Measurements from ENCODE around the gene IL22RA2. TPM values are rescaled to one million over a fixed set of nuclear protein-coding genes. Genes with fewer than 3 reads are reported as not detected.

Gene IL22RA2, protein sequence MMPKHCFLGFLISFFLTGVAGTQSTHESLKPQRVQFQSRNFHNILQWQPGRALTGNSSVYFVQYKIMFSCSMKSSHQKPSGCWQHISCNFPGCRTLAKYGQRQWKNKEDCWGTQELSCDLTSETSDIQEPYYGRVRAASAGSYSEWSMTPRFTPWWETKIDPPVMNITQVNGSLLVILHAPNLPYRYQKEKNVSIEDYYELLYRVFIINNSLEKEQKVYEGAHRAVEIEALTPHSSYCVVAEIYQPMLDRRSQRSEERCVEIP
- not detected in 2 replicates for total RNA-seq

DNA sequence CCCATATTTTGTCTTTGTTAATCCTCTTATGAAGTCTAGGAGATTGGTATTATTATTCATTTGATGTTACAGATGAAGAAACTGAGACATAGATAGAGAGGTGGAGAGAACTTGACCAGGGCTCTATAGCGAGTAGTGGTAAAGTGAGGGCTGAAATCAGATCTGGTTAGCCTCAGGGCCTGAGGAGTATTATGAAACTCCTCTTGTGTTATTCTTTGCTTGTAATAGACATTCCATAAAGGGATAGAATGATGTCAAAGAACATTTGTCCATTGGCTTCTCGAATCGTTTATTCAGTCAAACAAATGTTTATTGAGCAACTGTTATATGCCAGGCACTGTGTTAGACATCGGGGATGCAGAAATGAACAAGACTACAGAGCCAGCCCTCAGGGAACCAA is at the start of gene IL22RA2:
IL22RA2 (minus strand) TSS at position 144 of the 400 bp plus-strand sequence. CDS start 11,895 bp downstream, outside the sequence.
- H3K36me3 ChIP-seq (ENCODE audit: control insufficient read depth, insufficient read depth, low read length), result no peaks in the 10 kb centered on the region
- no peak for FAIRE-seq
- TF ChIP-seq, protein P1, sequence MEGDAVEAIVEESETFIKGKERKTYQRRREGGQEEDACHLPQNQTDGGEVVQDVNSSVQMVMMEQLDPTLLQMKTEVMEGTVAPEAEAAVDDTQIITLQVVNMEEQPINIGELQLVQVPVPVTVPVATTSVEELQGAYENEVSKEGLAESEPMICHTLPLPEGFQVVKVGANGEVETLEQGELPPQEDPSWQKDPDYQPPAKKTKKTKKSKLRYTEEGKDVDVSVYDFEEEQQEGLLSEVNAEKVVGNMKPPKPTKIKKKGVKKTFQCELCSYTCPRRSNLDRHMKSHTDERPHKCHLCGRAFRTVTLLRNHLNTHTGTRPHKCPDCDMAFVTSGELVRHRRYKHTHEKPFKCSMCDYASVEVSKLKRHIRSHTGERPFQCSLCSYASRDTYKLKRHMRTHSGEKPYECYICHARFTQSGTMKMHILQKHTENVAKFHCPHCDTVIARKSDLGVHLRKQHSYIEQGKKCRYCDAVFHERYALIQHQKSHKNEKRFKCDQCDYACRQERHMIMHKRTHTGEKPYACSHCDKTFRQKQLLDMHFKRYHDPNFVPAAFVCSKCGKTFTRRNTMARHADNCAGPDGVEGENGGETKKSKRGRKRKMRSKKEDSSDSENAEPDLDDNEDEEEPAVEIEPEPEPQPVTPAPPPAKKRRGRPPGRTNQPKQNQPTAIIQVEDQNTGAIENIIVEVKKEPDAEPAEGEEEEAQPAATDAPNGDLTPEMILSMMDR (IDR thresholded peaks at IDR 0.05; ENCODE audit: insufficient read depth, low read length, severe bottlenecking), result no peak
- H3K4me3 ChIP-seq (ENCODE audit: low read depth, low read length), result no peak within 1 kb of the TSS
- H3K27me3 ChIP-seq (ENCODE audit: control insufficient read depth, insufficient read depth, low read length), result no peaks in the 10 kb centered on the region
- DNase-seq (ENCODE audit: low read depth), result no peak

DNA sequence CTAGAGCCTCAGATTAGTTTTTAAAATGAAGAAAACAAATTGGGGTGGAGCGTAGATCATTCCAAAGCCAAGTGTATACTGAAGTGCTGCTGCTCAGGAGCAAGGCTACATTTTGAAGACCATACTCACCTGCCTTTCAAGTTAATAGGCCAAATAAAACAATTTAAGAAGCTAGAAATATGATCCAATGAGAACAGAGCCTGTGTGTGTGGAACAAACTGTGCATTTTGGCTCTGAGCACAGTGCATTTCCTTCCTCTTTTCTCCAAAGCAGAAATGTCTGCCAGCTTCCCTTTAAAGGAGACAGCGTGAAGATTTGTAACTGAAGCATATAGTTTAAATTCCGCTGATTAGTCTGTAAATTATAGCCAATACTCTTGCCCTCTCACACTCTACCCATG is 48.9 kb upstream of the IL22RA2 start:
- Histone ChIP-seq H3K36me3 (ENCODE audit: control insufficient read depth, insufficient read depth, low read length) (no peaks in the 10 kb centered on the region), H3K4me3 (ENCODE audit: low read depth, low read length) (no peak overlapping the region), H3K27me3 (ENCODE audit: control insufficient read depth, insufficient read depth, low read length) (no peaks in the 10 kb centered on the region)
- TF ChIP-seq, protein P1 (IDR thresholded peaks at IDR 0.05; ENCODE audit: insufficient read depth, low read length, severe bottlenecking), result no peak
- no peak for FAIRE-seq
- no peak for DNase-seq (ENCODE audit: low read depth)

DNA sequence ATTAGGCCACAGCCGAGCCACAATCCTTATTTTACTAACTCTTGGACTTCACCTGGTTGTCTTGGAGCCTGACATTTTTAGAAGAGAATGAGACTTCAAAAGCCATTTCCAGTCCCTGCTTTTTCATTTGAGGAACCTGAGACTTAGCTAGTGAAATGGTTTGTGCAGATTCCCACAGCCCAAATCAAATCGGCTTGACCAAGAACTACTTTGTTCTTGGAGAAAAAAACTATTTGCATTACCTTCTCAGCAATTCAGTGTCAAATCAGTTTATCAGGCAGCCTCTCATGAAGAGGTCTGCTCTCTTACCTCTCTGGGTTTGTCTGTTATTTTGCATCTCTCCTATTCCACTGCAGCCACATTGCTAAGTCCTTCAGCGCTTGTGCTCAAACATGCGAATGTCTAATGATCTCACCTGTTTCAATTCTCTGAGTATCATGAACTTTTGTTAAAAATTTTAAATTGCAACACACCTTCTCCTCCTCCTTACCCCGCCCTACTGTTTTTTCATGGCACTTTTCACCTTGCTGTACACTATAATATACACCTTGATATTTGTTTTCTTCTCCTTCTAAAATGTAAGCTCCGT is 46.3 kb upstream of the IL22RA2 start:
- peak overlapping the region; percentile 80 for H3K4me3 ChIP-seq (ENCODE audit: low read depth, low read length)

DNA sequence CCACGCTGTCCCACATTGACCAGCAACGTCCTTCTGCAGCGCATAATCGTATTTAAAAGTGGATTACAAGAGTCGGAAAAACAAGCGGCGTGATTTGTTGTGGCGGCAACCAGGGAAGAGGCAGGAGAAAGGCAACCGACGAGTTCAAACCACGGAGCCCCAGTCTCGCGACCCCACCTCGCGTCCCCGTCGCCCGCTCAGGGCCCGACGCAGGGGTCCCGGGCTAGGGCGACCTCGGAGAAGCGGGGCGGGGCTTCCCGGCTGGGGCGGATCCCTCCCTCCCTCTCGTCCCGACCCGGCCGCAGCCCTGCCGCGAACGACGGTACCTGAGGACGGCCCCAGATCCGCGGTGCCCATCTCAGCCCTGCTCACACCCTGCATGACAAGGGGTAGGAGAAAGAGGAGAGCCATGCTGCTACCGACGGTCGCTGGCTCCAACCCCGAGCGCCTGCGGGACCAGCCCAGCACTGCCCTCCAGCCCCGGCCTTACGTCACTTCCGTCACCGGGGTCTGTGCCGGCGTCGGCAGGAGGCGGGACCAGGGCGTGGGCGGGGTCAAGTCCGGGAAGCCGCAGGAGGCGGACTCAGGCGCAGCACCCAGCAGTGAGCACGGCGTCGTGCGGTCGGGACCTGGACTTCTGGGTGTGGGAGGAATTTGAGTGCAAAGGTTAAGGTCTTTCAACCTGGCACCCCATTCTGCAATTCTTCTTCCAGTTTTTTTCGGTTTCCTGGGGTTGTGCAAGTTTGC is 45.6 kb upstream of the IL22RA2 start, which contains the start of gene IFNGR1:
IFNGR1 (minus strand) TSS at position 469 of the 747 bp plus-strand sequence; CDS start at position 411, 58 bp downstream.
- TF ChIP-seq, protein P1 (IDR thresholded peaks at IDR 0.05; ENCODE audit: insufficient read depth, low read length, severe bottlenecking), result no peak
- Histone ChIP-seq H3K4me3 (ENCODE audit: low read depth, low read length) (peak within 1 kb of the TSS; percentile 80), H3K36me3 (ENCODE audit: control insufficient read depth, insufficient read depth, low read length) (no peaks in the 10 kb centered on the region), H3K27me3 (ENCODE audit: control insufficient read depth, insufficient read depth, low read length) (no peaks in the 10 kb centered on the region)
- peak; percentile 84 for DNase-seq (ENCODE audit: low read depth)
- no peak for FAIRE-seq

More for the DNA sequence above, 46.3 kb upstream of the IL22RA2 start:
- TF ChIP-seq, protein P1 (IDR thresholded peaks at IDR 0.05; ENCODE audit: insufficient read depth, low read length, severe bottlenecking), result no peak
- H3K27me3 ChIP-seq (ENCODE audit: control insufficient read depth, insufficient read depth, low read length), result no peaks in the 10 kb centered on the region
- DNase-seq (ENCODE audit: low read depth) (peak; percentile 55), FAIRE-seq (no peak)
- no peaks in the 10 kb centered on the region for H3K36me3 ChIP-seq (ENCODE audit: control insufficient read depth, insufficient read depth, low read length)

DNA sequence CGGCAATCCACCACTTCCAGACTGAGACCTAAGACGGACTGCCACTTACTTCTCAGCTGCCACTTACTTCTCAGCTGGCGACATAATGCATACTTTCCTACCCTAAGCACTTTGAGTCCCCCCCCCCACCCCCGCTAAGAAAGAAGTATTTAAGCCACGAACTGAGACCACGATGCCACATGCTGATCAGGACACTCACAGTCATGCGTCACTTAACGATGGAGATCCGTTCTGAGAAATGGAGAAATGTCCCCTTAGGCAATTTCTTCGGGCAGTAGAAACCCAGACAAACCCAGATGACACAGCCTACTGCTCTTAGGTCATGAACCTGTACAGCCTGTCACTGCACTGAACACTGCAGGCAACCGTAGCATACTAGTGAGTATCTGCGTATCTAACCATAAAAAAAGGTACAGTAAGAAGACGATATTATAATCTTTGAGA is 45.1 kb upstream of the IL22RA2 start:
- TF ChIP-seq, protein P1 (IDR thresholded peaks at IDR 0.05; ENCODE audit: insufficient read depth, low read length, severe bottlenecking), result no peak
- Histone ChIP-seq H3K36me3 (ENCODE audit: control insufficient read depth, insufficient read depth, low read length) (peaks cover 3% of the 10 kb centered on the region), H3K4me3 (ENCODE audit: low read depth, low read length) (peak overlapping the region; percentile 80), H3K27me3 (ENCODE audit: control insufficient read depth, insufficient read depth, low read length) (no peaks in the 10 kb centered on the region)
- DNase-seq (ENCODE audit: low read depth) (peak; percentile 80), FAIRE-seq (no peak)
